GM19467 (cell line): Measurements from ENCODE around the gene SLC27A2.
"Not testable (repeated sequence)": the region's sequence is repeated elsewhere in the genome, so short reads cannot be mapped to it uniquely, and the experiment has no call there.

Experiments used
- ATAC-seq: cut with Tn5 transposase; IDR thresholded peaks from one replicate; pipeline ENCODE4 v1.9.1; 2021; ENCODE audit warnings: mild to moderate bottlenecking, moderate library complexity; ENCODE audit not compliant: unreplicated experiment

Gene SLC27A2

DNA sequence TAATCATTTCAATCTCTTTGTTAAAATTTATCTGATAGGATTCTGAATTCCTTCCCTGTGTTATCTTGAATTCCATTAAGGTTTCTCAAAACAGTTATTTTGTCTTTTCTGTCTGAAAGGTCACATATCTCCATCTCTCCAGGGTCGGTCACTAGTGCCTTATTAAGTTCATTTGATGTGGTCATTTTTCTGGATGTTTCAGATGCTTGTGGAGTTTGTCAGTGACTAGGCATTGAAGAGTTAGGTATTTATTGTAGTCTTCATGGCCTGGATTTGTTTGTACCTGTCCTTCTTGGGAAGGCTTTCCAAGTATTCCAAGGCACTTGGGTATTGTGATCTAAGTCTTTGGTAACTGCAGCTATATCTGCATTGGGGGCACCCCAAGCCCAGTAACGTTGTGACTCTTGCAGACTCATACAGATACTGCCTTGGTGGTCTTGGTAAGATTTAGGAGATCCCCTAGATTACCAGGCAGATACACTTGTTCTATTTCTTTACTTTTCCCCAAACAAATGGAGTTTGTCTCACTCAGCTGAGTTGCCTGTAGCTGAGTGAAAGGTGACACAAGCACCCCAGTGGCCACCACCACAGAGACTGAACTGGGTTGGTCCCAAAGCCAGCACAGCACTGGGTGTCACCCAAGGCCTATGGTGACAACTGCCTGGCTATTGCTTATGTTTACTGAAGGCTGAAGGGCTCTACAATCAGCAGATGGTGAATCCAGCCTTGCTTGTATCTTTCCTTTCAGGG, 18.9 kb upstream of the SLC27A2 start:
- no peak for ATAC-seq

DNA sequence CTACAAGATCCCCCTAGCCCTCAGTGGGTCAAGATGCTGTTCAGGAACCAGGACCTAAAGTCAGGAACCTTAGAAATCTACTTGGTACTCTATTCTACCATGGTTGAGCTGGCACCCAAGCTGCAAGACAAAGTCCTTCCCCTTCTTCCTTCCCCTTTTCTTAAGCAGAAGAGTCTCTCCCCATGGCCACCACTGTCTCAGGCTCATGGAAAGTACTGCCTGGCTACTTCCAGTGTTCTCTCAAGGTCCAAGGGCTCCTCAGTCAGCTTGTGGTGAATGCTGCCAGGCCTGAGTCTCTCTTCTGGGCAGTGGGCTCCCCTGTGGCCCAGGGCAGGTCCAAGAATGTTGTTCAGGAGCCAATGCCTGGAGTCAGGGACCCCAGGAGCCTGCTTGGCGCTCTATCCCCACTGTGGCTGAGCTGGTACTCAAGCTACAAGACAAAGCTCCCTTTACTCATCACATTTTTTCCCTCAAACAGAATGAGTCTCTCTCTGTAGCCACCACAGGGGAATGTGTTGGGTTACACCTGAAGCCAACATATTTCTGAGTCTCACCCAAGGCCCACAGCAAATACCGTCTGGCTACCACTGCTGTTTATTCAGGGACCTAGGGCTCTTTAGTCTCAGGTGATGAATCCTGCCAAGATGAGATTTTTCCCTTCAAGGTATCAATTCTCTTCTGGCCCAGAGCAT, 18.1 kb upstream of the SLC27A2 start:
- ATAC-seq: no peak

DNA sequence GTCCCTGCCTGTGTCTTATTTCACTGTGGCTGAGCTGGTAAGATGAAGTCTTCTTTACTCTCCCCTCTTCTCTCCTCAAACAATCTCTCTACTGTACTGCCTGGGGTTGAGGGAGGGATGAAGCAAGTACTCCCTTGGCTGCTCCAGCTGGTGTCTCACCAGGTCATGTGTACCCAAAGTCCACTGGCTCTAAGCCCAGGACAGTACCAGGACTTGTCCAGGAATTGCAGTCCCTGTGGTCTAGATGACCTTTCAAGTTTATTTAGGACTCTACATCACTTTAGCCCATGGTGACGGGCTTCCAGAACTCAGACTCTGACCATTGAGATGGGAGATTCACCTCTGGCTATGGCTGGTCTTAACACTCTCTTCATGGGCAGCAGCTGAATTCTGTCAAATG, 17.5 kb upstream of the SLC27A2 start:
- no peak for ATAC-seq

DNA sequence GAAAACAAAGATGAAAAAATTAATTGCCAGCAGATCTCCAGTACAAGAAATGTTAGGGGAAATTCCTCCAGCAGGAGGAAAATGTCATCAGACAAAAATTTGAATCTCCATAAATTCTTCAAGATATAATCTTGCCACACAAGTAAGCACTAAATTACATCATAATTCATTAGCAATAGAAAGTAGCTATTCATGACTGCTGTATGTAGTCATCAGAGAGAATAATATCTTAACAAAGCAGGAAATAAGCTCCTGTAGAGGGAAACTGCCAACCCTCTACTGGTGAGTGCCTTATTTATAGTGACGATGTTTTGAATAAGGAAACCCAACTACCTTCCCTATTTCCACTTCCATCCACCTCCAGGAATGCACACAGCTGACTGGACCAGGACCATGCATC, 15.8 kb upstream of the SLC27A2 start:
- no peak for ATAC-seq

DNA sequence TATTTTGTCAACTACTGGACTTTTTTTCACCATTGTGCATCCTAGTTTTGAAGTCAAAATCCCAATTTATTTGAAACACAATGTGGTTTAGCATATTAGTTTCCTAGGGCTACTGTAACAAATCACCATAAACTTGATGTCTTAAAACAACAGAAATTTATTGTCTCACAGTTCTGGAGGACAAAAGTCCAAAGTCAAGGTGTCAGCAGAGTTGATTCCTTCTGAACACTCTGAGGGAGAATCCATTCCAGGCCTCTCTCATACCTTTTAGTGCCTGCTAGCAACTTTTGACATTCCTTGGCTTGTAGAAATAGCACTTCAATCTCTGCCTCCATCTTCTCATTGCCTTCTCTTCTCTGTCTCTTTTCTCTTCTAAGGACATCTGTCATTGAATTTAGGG, 14.9 kb upstream of the SLC27A2 start:
- no peak for ATAC-seq

DNA sequence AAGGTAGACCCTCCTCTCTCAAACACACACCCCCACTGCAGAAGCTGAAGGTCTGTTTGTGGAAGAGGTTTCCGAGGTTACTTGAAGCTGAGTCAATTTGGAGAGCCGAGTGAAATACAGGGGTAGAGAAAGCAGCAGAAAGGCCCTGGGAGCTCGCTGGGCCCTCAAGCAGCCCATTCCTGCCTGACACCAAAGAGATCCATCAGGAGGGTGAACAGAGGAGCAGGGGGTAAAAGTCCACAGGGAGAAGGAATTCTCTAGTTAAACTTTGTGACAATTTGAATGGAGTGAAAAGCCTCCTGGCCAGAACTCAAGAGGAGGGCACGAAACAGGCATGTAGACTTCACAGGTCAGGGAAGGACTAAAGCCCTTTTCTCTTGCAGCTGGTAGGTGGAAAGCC, 13.6 kb upstream of the SLC27A2 start:
- ATAC-seq: no peak

DNA sequence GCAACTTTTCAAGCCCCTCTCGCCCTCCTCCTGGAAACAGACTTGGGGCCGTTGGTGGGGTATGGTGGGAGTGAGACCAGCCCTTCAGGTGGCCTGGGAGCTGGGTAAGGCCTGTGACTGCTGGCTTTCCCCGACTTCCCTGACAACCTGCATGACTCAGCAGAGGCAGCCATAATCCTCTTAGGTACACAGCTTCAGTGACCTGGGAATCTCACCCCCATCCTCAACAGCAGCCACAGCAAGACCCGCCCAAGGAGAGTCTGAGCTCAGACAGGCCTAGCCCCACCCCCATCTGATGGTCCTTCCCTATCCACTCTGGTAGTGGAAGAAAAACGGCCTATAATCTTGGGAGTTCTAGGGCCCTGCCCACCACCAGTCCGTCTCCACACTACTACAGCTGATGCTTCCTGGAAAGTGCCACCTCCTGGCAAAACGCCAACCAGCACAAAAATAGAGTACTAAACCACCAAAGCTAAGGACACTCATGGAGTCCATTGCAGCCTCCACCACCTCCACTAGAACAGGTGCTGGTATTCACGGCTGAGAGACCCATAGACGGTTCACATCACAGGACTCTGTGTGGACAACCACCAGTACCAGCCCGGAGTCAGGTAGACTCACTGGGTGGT, 13.1 kb upstream of the SLC27A2 start:
- ATAC-seq: no peak

DNA sequence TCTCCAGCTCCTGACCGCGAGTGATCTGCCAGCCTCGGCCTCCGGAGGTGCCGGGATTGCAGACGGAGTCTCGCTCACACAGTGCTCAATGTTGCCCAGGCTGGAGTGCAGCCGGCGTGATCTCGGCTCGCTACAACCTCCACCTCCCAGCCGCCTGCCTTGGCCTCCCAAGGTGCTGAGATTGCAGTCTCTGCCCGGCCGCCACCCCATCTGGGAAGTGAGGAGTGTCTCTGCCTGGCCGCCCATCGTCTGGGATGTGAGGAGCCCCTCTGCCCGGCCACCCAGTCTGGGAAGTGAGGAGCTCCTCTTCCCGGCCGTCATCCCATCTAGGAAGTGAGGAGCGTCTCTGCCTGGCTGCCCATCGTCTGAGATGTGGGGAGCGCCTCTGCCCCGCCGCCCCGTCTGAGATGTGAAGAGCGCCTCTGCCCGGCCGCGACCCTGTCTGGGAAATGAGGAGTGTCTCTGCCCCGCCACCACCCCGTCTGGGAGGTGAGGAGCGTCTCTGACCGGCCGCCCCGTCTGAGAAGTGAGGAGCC, 9.6 kb upstream of the SLC27A2 start:
- not testable (repeated sequence) for ATAC-seq

DNA sequence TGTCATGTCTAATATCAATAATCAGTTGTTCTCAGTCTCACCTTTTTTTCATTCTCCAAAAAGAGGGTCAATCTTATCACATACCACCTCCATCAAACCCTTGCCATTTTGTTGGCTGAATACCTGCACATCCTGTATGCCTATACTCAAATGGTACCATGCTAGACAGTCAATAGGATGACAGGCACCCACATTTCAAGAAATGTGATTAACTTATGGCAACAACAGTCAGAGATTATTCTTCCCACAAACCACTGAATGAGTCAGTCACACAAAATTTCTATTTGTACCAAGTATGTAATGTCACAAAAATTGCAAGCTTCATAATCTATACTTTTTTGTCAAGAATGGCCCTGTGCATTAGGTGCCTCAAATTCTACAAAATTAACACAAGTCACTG, 5.1 kb upstream of the SLC27A2 start:
- no peak for ATAC-seq

DNA sequence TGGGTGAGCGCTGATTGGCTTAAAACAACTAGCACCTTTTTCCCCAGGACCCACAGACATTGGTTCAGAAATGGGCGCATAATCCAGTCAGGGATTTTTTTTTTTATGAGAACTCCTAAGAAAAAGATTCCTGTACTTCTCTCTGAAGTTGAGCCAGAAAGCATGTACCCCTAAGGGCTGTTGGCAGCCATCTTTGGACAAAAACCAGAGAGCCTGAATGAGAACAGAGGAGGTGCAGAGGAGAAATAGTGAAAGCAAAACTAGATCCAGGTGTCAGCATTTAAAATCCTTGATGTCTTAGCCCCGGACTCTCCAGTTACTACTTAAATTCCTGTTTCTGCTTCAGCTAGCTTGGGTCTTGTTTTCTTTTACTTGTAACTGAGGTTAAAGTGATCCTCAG, 1.9 kb upstream of the SLC27A2 start:
- ATAC-seq: no peak

DNA sequence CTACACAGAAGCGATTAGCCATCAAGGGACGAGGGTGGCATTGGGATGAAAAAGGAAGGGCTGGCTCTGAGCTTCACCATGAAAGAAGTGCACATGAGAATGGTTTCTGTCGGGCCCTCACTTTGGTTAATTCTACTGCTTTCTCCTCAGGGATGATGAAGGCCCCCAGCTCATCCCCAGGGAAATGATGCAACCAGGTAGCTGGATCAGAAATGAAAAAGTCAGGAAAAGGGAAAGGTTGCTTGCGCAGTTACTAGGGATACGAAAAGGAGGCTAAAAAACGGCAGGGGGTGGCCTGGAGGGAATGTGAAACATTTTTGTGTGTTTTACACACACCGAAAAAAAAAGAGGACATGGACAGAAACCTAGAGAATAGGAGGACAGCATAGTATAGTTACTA, 1.4 kb upstream of the SLC27A2 start:
- no peak for ATAC-seq

DNA sequence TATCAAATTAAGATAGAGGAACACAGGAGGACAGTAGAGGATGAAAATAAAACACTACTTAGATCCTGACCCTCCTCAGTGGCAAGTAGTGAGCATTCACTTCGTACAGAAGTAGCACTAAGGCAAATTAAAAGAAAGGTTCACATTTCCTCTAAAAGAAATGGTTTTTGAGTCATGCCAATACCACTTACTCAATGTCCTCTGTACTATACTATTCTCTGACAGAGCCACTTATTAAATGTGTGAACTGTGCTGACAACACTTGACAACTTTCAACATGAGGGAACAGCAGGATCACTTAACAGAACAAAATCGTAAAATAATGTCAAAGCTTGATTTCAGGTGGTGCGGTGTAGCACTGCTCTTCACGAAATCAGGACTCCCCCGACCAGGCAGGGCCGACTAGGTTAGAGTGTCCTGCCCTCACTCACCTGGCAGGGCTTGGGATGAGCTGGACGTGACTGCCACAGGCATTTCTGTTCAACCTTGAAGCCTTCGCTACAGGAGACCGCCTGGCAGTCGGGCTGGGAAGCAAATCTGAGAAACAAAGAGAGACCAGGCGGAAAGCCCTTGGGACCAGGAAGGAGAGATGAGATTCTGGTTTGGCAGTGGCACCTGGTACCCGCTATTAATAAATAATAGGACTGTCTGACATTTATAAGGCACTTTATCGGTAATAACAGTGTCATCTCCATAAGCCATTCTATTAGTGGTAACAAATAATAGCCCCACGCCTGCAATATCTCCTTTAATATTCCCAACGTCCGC, 611 bp upstream of the SLC27A2 start:
- ATAC-seq: no peak

DNA sequence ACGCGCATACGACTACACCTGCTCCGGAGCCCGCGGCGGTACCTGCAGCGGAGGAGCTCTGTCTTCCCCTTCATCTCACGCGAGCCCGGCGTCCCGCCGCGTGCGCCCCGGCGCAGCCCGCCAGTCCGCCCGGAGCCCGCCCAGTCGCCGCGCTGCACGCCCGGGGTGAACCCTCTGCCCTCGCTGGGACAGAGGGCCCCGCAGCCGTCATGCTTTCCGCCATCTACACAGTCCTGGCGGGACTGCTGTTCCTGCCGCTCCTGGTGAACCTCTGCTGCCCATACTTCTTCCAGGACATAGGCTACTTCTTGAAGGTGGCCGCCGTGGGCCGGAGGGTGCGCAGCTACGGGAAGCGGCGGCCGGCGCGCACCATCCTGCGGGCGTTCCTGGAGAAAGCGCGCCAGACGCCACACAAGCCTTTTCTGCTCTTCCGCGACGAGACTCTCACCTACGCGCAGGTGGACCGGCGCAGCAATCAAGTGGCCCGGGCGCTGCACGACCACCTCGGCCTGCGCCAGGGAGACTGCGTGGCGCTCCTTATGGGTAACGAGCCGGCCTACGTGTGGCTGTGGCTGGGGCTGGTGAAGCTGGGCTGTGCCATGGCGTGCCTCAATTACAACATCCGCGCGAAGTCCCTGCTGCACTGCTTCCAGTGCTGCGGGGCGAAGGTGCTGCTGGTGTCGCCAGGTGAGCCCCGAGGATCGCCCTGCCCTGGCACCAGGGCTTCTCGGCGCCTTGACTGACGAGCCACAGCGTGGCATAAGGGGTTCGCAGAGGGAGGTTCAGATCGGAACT, 420 bp downstream of the SLC27A2 start:
- ATAC-seq: no peak

DNA sequence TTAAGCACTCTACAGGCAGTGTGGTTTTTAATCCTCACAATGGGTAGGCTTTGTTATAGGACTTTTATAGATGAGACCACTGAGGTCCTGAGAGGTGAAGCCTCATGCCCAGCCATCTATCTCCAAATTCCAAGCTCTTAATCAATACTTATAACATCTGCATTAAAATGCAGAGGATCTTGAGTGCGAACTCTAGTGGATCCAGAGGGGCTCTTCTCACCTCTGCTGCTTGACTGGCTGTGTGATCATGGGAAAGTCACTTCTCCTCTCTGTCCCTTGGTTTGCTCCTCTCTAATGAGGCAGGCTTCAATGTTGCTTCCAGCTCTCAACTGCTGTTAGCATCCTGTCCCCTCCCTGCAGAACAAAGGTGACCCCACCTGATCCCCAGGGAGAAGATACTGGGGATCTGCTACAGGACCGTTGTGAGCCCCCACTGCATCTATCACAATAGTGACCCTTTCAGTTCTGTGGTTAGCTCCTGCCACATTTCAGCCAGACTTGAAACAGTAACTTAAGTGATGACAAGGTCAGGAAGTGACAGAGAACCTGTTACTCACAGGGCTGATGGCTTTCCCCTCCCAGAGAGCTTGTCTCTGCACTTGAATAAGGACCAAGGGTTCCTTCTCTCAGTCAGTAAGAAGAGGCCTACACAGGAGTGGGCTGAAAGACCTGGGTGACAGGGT, 1.3 kb downstream of the SLC27A2 start:
- no peak for ATAC-seq

DNA sequence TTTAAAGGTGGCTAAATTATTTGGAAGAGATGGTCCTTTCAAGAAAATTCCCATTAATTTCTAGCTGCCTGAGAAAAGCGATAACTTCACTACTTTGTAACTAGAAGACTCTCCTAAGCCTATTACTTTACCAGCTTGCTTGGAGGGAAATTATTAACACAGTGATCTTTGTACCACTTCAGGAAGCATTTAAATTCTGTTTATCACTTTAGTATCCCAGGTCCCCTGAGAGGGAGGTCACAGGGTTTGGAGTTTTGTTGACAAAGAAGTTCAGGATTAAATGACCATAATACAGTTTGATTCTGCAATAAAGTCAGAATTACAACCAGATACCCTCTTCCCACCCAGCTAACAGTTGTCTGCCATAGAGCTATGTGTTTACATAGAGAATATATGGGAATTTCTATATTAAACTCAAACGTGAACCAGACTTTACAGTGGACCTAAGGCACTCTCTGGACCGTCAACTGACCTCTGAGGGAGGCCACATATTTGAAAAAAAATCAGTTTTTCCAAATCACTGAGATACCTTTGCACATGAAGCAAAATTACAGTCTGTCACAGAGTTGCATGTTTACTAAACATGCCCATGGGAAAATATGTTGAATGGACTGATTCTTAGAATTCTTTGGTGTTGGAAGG, 3.0 kb downstream of the SLC27A2 start:
- no peak for ATAC-seq

DNA sequence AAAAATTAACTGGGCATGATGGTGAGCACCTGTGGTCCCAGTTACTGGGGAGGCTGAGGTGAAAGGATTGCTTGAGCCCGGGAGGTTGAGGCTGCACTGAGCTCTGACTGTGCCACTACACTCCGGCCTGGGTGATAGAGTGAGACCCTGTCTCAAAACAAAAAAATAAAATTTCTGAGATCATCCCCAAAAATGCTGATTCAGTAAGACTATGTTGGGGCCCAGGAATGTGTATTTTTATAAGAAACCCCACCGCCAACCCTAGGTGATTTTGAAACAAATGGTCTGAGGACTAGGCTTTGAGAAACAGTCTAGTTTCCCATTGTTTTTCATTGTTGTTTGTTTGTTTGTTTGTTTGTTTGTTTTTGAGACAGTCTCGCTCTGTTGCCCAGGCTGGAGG, 4.1 kb downstream of the SLC27A2 start:
- no peak for ATAC-seq

DNA sequence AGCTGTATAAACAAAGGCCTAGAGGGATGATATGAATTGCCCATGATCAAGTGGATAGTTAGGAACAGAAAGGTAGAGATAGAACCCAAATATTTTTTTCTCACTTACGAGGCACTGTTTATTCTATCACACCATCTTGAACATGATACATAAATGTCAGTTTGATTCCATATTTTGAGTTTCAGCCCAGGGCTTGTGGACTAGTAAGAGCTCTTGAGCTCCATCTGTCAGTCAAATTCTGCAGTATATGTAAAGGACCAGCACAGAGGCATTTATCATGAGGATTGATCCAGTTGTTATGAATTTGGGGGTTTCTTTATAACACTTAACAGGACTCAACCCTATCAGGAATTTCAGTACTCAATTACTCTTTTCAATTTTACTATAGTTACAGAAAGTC, 4.8 kb downstream of the SLC27A2 start:
- ATAC-seq: no peak

DNA sequence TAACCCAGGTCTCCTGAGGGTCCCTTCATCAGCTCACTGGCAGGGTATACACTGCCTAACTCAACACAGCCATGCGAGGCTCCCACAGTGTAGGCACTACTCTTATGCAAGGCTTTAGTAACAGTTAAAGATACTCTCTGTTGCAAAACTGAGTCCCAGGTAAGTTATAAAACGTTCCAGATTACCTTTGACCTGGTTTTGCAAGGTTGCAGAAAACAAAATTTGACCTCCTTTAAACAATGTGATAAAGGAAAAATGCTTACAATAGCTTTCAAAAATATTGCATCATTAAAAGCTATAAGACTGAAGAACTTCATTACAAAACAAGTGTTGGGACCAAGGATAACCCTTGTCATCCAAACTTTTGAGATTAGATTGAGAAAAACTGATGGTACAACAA, 5.5 kb downstream of the SLC27A2 start:
- no peak for ATAC-seq

DNA sequence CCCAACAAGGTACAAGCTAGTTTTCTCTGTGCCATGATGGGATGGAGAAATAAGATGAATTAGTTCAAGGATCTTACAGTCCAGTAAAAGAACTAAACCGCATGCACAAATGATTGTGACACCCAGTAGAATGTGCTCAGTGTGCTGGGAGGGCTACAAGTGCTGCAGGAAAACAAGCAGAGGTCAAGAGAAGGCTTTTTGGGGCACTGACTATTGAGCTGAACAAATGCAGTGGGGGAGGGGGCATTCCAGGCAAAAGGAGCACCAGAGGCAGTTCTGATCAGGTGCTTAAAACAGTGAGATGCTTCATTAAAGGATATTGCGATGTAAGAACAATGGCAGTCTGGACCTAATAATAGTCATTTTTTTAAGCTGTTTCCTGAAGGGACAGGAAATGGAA, 6.0 kb downstream of the SLC27A2 start:
- ATAC-seq: no peak
